ENCODE measurements around the gene SIAE. TPM values are rescaled to one million over a fixed set of nuclear protein-coding genes. Genes with fewer than 3 reads are reported as not detected.

SIAE gene
- total and polyA plus RNA-seq, 12 donors: 17.9 to 92.9 (median 74.3) TPM

DNA sequence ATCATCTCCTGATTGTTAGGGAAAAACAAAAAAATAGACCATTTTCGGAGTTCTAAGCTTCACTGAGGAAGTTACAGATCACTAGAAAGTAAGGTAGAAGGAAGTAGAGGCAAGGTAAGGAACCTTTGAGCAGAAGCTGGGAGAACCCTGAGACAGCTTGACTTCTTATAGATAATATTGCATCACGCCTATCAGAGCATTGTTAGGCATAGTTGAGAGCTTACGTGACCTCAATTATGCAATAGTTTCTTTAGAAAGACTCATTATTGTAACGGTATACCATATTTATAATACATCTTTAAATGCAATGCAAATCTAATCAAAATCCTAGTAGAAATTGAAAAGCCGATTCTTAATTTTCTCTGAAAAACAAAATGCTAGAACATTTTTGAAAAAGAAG lies 46.0 kb downstream of the SIAE start:
- Histone ChIP-seq H3K36me3 (peaks cover 0 to 84% (median 50%) of the 10 kb centered on the region in 9 donors), H3K4me1 (peaks cover 0 to 26% (median 20%) of the 10 kb centered on the region in 9 donors), H3K4me3 (no peak overlapping the region), H3K27me3 (no peaks in the 10 kb centered on the region), H3K27ac (no peak overlapping the region), H3K9me3 (no peaks in the 10 kb centered on the region)
- 93 to 94% methylated on average over 5 of the region's 5 CpGs for WGBS, 2 donors
- no peak for ATAC-seq
- intact Hi-C loops (cut with DNase I): no loop called here
- no peak for TF ChIP-seq CTCF (IDR thresholded peaks at IDR 0.05)
- DNase-seq: no peak

DNA sequence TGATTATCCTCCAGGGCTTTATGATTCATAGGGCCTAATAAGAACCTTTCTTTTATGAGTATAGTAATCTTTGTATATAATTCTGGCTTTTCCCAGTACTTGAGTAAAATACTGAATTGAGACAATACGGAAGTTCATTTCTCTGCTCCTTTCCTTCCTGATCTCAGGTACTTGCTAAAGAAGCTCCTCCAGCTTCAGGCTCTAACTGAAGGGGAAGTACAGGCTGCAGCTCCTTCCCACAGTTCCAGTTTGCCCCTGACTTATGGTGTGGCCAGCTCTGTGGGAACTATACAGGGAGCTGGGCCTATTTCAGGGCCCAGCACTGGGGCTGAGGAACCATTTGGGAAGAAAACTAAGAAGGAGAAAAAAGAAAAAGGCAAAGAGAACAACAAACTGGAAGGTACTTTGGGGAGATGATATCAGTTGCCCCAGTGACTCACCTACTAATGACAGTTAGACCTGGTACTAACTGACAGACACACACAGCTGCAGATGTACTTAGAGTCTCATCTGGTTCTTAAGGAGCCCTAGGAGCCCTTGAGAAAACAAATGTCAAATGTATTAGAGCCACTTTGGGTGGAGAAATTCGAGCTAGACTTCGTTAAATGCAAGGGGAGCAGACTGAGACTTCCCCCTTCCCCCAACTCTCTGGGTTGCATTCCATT lies 47.9 kb downstream of the SIAE start:
- Histone ChIP-seq H3K4me1 (peaks cover 0 to 32% (median 27%) of the 10 kb centered on the region in 9 donors), H3K27me3 (no peaks in the 10 kb centered on the region), H3K27ac (no peak overlapping the region), H3K36me3 (peaks cover 0 to 65% (median 31%) of the 10 kb centered on the region in 9 donors), H3K9me3 (no peaks in the 10 kb centered on the region), H3K4me3 (no peak overlapping the region)
- intact Hi-C loops (cut with DNase I): no loop called here
- no peak for TF ChIP-seq CTCF (IDR thresholded peaks at IDR 0.05)
- ATAC-seq (no peak), DNase-seq (no peak)
- WGBS, 2 donors: 97 to 98% methylated on average over 3 of the region's 3 CpGs

- WGBS, 2 donors: 57 to 61% methylated on average over 4 of the region's 4 CpGs
- no peak for ATAC-seq
- intact Hi-C loops (cut with DNase I): no loop called here
These were observed 49.5 kb downstream of the SIAE start for GRCh38 chr11:124623861-124624525.

More at GRCh38 chr11:124623861-124624525, 49.5 kb downstream of the SIAE start:
- H3K27me3 ChIP-seq: no peaks in the 10 kb centered on the region
- no peaks in the 10 kb centered on the region for H3K9me3 ChIP-seq
- H3K36me3 ChIP-seq: peaks cover 0 to 48% (median 21%) of the 10 kb centered on the region in 9 donors
- peak overlapping the region in 6 of 10 donors; percentile 85 to 98 (median 94) for H3K27ac ChIP-seq
- TF ChIP-seq CTCF (IDR thresholded peaks at IDR 0.05): no peak
- H3K4me1 ChIP-seq: peaks cover 0 to 32% (median 27%) of the 10 kb centered on the region in 9 donors
- peak overlapping the region in 9 of 10 donors; percentile 72 to 98 (median 82) for H3K4me3 ChIP-seq
- DNase-seq: no peak

Measured in heart right ventricle (tissue), 16 donors.